A549 (cell line): ENCODE data around the gene TXNRD1. TPM values are rescaled to one million over a fixed set of nuclear protein-coding genes. Genes with fewer than 3 reads are reported as not detected.
"Not testable (repeated sequence)": the region's sequence is repeated elsewhere in the genome, so short reads cannot be mapped to it uniquely, and the experiment has no call there.

Experiments used
- ATAC-seq, 2 experiments: fragments of 200-7000 bp in 1 of 2; fragments of >200 bp in 1 of 2; cut with Nextera tagmentation in 1 of 2; cut with Tn5 transposase in 1 of 2; 3 replicates each; pipeline versions ENCODE4 v1.8.0 to v1.9.1; 2018 to 2020; ENCODE audit warnings: mild to moderate bottlenecking in 1 of 2, moderate library complexity in 1 of 2
- CTCF ChIA-PET: fragments of 300-600 bp; sonication (Branson Sonifier 250); formaldehyde crosslinking; extraction: SDS; loops from one replicate; lab custom pipeline; 2021; ENCODE audit warnings: antibody characterized with exemption, inconsistent platforms; lab: Yijun Ruan, JAX
- POLR2A ChIA-PET: fragments of 350-600 bp; formaldehyde crosslinking; extraction: SDS; loops from one replicate; lab custom pipeline; 2021; ENCODE audit warnings: antibody characterized with exemption, inconsistent platforms; lab: Yijun Ruan, JAX
- DNase-seq, 2 experiments: peaks; one replicate each; pipeline versions ENCODE4 v3.0.0 to v3.0.0-alpha.2; 2011 to 2016; ENCODE audit warnings: low read depth in 1 of 2, low spot score in 1 of 2
- FAIRE-seq: peaks from 2 replicates; lab custom pipeline; 2011; peaks lifted over from hg19 to GRCh38; lab: Jason Lieb, UNC
- H3K27ac ChIP-seq, 2 experiments: fragments of >200 bp; sonication (Bioruptor Twin); formaldehyde crosslinking; 3 replicates each; pipeline ENCODE4 v1.5.1; 2016 to 2017
- H3K4me1 ChIP-seq: fragments of >200 bp; sonication (Bioruptor Twin); formaldehyde crosslinking; 3 replicates; pipeline ENCODE4 v1.6.1; 2016
- H3K4me2 ChIP-seq: fragments of >200 bp; sonication (Bioruptor Twin); formaldehyde crosslinking; 3 replicates; pipeline ENCODE4 v1.6.1; 2016
- H3K4me3 ChIP-seq: fragments of >200 bp; sonication (Bioruptor Twin); formaldehyde crosslinking; 3 replicates; pipeline ENCODE4 v1.5.1; 2016
- H3K9me3 ChIP-seq: fragments of >200 bp; sonication (Bioruptor Twin); formaldehyde crosslinking; 3 replicates; pipeline ENCODE4 v1.6.1; 2016
- BHLHE40 ChIP-seq: IDR thresholded peaks from 2 replicates; pipeline ENCODE4 v1.6.1; 2012; ENCODE audit warnings: low read depth, low read length, inconsistent platforms
- CHD2 ChIP-seq: fragments of 150-350 bp; IDR thresholded peaks from 2 replicates; pipeline ENCODE4 v1.6.1; 2014; ENCODE audit warnings: low read length; ENCODE audit not compliant: partially characterized antibody
- CHD4 ChIP-seq: fragments of 200-600 bp; sonication (generic); IDR thresholded peaks from 2 replicates; pipeline ENCODE4 v1.6.1; 2016; ENCODE audit warnings: antibody characterized with exemption, mild to moderate bottlenecking, borderline replicate concordance
- EP300 ChIP-seq, 2 experiments: fragments of >200 bp; sonication (Bioruptor Twin); formaldehyde crosslinking; IDR thresholded peaks; 2 replicates in 1 of 2; 3 replicates in 1 of 2; pipeline ENCODE4 v1.6.1; 2016 to 2017
- FOSB ChIP-seq: fragments of 250-450 bp; sonication (Bioruptor Pico); IDR thresholded peaks from 2 replicates; pipeline ENCODE4 v1.5.0; 2020; ENCODE audit warnings: mild to moderate bottlenecking, moderate library complexity
- FOSL2 ChIP-seq, 2 experiments: fragments of 450-650 bp in 1 of 2; fragments of >200 bp in 1 of 2; sonication (Bioruptor Twin) in 1 of 2; formaldehyde crosslinking; IDR thresholded peaks; 2 replicates each; pipeline versions ENCODE4 v1.5.0 to v1.6.1; 2016 to 2020; ENCODE audit warnings: mild to moderate bottlenecking in 1 of 2, moderate library complexity in 1 of 2
- HDAC2 ChIP-seq: fragments of 200-600 bp; sonication (generic); IDR thresholded peaks from 2 replicates; pipeline ENCODE4 v1.6.1; 2016
- HOXA7 ChIP-seq: fragments of 250-450 bp; sonication (Bioruptor Pico); IDR thresholded peaks from 2 replicates; pipeline ENCODE4 v1.5.0; 2020; ENCODE audit warnings: mild to moderate bottlenecking, moderate library complexity
- HOXB13 ChIP-seq: fragments of 250-450 bp; sonication (Bioruptor Pico); IDR thresholded peaks from 2 replicates; pipeline ENCODE4 v1.5.0; 2020; ENCODE audit warnings: low read depth, mild to moderate bottlenecking, moderate library complexity
- HOXB5 ChIP-seq: fragments of 250-450 bp; sonication (Bioruptor Pico); IDR thresholded peaks from 2 replicates; pipeline ENCODE4 v1.5.0; 2020; ENCODE audit warnings: mild to moderate bottlenecking, moderate library complexity
- JUN ChIP-seq, 2 experiments: fragments of >200 bp; sonication (Bioruptor Twin); formaldehyde crosslinking; IDR thresholded peaks; 2 replicates in 1 of 2; 3 replicates in 1 of 2; pipeline ENCODE4 v1.6.1; 2016 to 2017
- KDM1A ChIP-seq: fragments of 200-600 bp; sonication (generic); IDR thresholded peaks from 2 replicates; pipeline ENCODE4 v1.6.1; 2016; ENCODE audit warnings: low read depth, mild to moderate bottlenecking
- KDM5A ChIP-seq: fragments of 200-600 bp; sonication (generic); IDR thresholded peaks from 2 replicates; pipeline ENCODE4 v1.6.1; 2016; ENCODE audit warnings: antibody characterized with exemption, mild to moderate bottlenecking
- MAZ ChIP-seq: fragments of 150-350 bp; IDR thresholded peaks from 2 replicates; pipeline ENCODE4 v1.6.1; 2014; ENCODE audit warnings: antibody characterized with exemption, low read depth, low read length, borderline replicate concordance
- NR3C1 ChIP-seq: fragments of >200 bp; sonication (Bioruptor Twin); formaldehyde crosslinking; IDR thresholded peaks from 3 replicates; pipeline ENCODE4 v1.6.1; 2017
- PHF8 ChIP-seq: fragments of 200-600 bp; sonication (generic); IDR thresholded peaks from 2 replicates; pipeline ENCODE4 v1.6.1; 2016; ENCODE audit warnings: low read depth, mild to moderate bottlenecking, antibody characterized with exemption, moderate library complexity, borderline replicate concordance
- POLR2A ChIP-seq: IDR thresholded peaks from 2 replicates; pipeline ENCODE4 v1.6.1; 2012; ENCODE audit warnings: mild to moderate bottlenecking, low read length
- POLR2AphosphoS2 ChIP-seq: conservative IDR thresholded peaks from 2 replicates; pipeline ENCODE4 v1.6.1; 2012; ENCODE audit warnings: low read length, improper control_type of control experiment, inconsistent platforms
- RARB ChIP-seq: fragments of 250-450 bp; sonication (Bioruptor Pico); IDR thresholded peaks from 2 replicates; pipeline ENCODE4 v1.8.0; 2021; ENCODE audit warnings: mild to moderate bottlenecking, moderate library complexity
- RCOR1 ChIP-seq: fragments of 150-350 bp; IDR thresholded peaks from 2 replicates; pipeline ENCODE4 v1.6.1; 2014; ENCODE audit warnings: antibody characterized with exemption, low read length, low read depth
- TFCP2L1 ChIP-seq: fragments of 250-450 bp; sonication (Bioruptor Pico); IDR thresholded peaks from 2 replicates; pipeline ENCODE4 v1.5.0; 2021; ENCODE audit warnings: mild to moderate bottlenecking
- ZC3H11A ChIP-seq: fragments of 450-650 bp; IDR thresholded peaks from 2 replicates; pipeline ENCODE4 v1.6.1; 2014; ENCODE audit warnings: antibody characterized with exemption, mild to moderate bottlenecking
- ZFP36 ChIP-seq: fragments of 450-650 bp; IDR thresholded peaks from 2 replicates; pipeline ENCODE4 v1.6.1; 2014; ENCODE audit warnings: borderline replicate concordance; ENCODE audit not compliant: partially characterized antibody
- WGBS: methylation state at CpG from one replicate; pipeline ENCODE4 v1.1.6; 2017; ENCODE audit errors: missing lambda C conversion rate; 5-methylcytosine and 5-hydroxymethylcytosine counted together
- polyA plus RNA-seq, 4 experiments: library from polyadenylated mRNA; depleted of rRNA in 3 of 4; stranded (reverse); fragments of >200 nt; fragmentation: RNase III in 1 of 4; extraction: RNeasy Plus Mini Kit Qiagen cat#74134 plus additional on column Dnase treatment in 1 of 4; gene quantifications; 2 replicates in 3 of 4; 3 replicates in 1 of 4; pipeline ENCODE4 v1.2.3, GENCODE V29; 2011 to 2017
- TF ChIP-seq, protein P1 (sequence below): fragments of 250-450 bp; sonication (Bioruptor Pico); IDR thresholded peaks from 2 replicates; pipeline ENCODE4 v1.5.0; 2020; ENCODE audit warnings: low read depth, mild to moderate bottlenecking, moderate library complexity
- TF ChIP-seq, protein P2 (sequence below): fragments of 250-450 bp; sonication (Bioruptor Pico); IDR thresholded peaks from 2 replicates; pipeline ENCODE4 v1.5.0; 2021; ENCODE audit warnings: mild to moderate bottlenecking, moderate library complexity, borderline replicate concordance
- TF ChIP-seq, protein P3 (sequence below): IDR thresholded peaks from 2 replicates; pipeline ENCODE4 v1.6.1; 2012
- TF ChIP-seq, protein P4 (sequence below): fragments of >200 bp; sonication (Bioruptor Twin); formaldehyde crosslinking; IDR thresholded peaks from 3 replicates; pipeline ENCODE4 v1.6.1; 2016
- TF ChIP-seq, protein P5 (sequence below): fragments of 150-350 bp; IDR thresholded peaks from 2 replicates; pipeline ENCODE4 v1.6.1; 2014; ENCODE audit warnings: low read depth, mild to moderate bottlenecking, low read length

TXNRD1 gene
- polyA plus RNA-seq, 2 of the 4 experiments (the other 2 are of a cell fraction): 899 to 1,230 TPM

DNA sequence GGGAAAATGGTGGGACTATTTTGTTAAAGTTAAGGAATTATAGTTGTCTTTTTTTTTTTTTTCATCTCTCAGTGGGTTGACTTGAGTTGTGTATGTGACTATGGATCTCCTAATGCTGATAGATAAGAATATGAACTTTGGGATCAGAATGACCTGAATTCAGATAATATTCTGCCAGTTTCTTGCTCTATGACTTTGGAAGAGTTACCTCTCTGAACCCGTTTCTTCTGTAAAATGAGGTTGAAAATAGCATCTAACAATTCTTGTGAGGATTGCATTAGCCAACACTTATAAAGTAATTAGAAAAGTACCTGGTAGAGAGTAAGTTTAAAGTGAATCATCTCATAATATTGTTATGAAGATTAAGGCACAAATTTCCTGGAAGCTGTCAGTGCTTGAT is 106.4 kb downstream of the TXNRD1 start:
- Histone ChIP-seq H3K27ac (peak overlapping the region; percentile 5 to 72; a peak in 4 of 6 replicates), H3K4me2 (peak overlapping the region; percentile 97), H3K4me3 (no peak overlapping the region), H3K4me1 (peaks cover 91% of the 10 kb centered on the region), H3K9me3 (no peaks in the 10 kb centered on the region)
- WGBS: 76% methylated on average over 1 of the region's 1 CpG
- FAIRE-seq (no peak), ATAC-seq (no peak), DNase-seq (no peak)
- TF ChIP-seq FOSB: peak; percentile 75; the same call in 1 of the 2 replicates
- TF ChIP-seq RARB (CRISPR knock-in tag): 0 out of 2 replicates have a peak, but pooled peaks have one; percentile 24
- TF ChIP-seq POLR2AphosphoS2: peak; percentile 64; the same call in 1 of the 2 replicates
- no peak for TF ChIP-seq ZFP36
- no peak for TF ChIP-seq KDM5A
- TF ChIP-seq POLR2A: no peak
- no peak for TF ChIP-seq HOXB13 (CRISPR knock-in tag)
- TF ChIP-seq HOXB5 (CRISPR knock-in tag): no peak
- TF ChIP-seq, protein P1, sequence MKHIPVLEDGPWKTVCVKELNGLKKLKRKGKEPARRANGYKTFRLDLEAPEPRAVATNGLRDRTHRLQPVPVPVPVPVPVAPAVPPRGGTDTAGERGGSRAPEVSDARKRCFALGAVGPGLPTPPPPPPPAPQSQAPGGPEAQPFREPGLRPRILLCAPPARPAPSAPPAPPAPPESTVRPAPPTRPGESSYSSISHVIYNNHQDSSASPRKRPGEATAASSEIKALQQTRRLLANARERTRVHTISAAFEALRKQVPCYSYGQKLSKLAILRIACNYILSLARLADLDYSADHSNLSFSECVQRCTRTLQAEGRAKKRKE (CRISPR knock-in tag): no peak
- no peak for TF ChIP-seq HDAC2
- no peak for TF ChIP-seq FOSL2 (IDR thresholded peaks at IDR 0.05)
- no peak for TF ChIP-seq FOSL2 (CRISPR knock-in tag; IDR thresholded peaks at IDR 0.05)
- TF ChIP-seq CHD2: no peak
- no peak for TF ChIP-seq BHLHE40
- peak; percentile 82 for TF ChIP-seq HOXA7 (CRISPR knock-in tag)
- no peak for TF ChIP-seq PHF8
- no peak for TF ChIP-seq NR3C1
- TF ChIP-seq, protein P2, sequence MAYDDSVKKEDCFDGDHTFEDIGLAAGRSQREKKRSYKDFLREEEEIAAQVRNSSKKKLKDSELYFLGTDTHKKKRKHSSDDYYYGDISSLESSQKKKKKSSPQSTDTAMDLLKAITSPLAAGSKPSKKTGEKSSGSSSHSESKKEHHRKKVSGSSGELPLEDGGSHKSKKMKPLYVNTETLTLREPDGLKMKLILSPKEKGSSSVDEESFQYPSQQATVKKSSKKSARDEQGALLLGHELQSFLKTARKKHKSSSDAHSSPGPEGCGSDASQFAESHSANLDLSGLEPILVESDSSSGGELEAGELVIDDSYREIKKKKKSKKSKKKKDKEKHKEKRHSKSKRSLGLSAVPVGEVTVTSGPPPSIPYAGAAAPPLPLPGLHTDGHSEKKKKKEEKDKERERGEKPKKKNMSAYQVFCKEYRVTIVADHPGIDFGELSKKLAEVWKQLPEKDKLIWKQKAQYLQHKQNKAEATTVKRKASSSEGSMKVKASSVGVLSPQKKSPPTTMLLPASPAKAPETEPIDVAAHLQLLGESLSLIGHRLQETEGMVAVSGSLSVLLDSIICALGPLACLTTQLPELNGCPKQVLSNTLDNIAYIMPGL (CRISPR knock-in tag): peak; percentile 71; the same call in 1 of the 2 replicates
- ChIA-PET POLR2A (interaction anchor here (0.6 kb wide), 1 partner anchor 18 kb away, joined by 3 read pairs; no protein-coding TSS in a partner anchor), CTCF (interaction anchor here (0.6 kb wide), 1 partner anchor 86 kb away, joined by 3 read pairs; no protein-coding TSS in a partner anchor)

DNA sequence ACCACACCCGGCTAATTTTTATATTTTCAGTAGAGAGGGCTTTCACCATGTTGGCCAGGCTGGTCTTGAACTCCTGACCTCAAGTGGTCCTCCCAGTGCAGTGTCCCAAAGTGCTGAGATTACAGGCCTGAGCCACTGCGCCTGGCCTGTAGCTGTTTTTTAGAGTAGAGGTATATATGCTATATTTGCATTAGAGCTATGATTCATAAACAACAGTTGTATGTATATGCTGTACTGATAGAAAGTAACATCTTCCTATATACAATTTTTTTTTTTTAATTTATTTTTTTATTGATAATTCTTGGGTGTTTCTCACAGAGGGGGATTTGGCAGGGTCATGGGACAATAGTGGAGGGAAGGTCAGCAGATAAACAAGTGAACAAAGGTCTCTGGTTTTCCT is 107.0 kb downstream of the TXNRD1 start:
- ATAC-seq: peak in 1 of 2 experiments; percentile 6; a peak in 3 of 6 replicates
- 90% methylated on average over 2 of the region's 2 CpGs for WGBS
- peak; percentile 88; the same call in 1 of the 2 replicates for TF ChIP-seq FOSB
- peak; percentile 69; the same call in 1 of the 2 replicates for TF ChIP-seq RARB (CRISPR knock-in tag)
- peak; percentile 74; the same call in 1 of the 2 replicates for TF ChIP-seq TFCP2L1
- peak; percentile 88; the same call in 1 of the 2 replicates for TF ChIP-seq HOXA7 (CRISPR knock-in tag)
- TF ChIP-seq JUN (IDR thresholded peaks at IDR 0.05): peak in 1 of 2 experiments; percentile 23; a peak in 1 of 5 replicates
- TF ChIP-seq, all 56 proteins: peak for 5; not testable (repeated sequence) for 51

DNA sequence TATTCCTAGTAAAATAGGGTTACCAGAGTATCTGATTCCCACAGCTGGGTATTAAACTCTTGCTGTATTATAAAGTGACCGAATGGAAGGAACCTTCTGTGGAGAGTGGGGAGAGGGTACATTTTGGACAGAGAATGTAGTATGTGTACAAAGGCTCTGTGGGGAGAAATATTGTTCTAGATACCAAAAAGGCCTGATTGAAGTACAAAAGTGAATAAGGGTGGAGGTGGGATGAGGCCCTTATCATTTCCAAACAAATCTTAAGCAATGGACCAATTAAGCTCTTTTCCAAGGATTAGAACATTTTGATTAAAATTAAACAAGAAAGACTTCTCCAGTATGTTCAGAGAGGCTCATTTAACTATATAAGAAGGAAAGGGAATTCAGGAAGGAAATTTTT is 108.3 kb downstream of the TXNRD1 start:
- H3K4me1 ChIP-seq: peaks cover 91% of the 10 kb centered on the region
- POLR2A ChIA-PET: no interaction called here
- 95% methylated on average over 1 of the region's 1 CpG for WGBS
- FAIRE-seq (no peak), DNase-seq (no peak), ATAC-seq (peak; percentile 3 to 15; a peak in 3 of 6 replicates)
- H3K4me2 ChIP-seq: 0 out of 3 replicates have a peak overlapping the region, but pooled peaks have one; percentile 8
- no peak overlapping the region for H3K4me3 ChIP-seq
- CTCF ChIA-PET: no interaction called here
- no peaks in the 10 kb centered on the region for H3K9me3 ChIP-seq
- H3K27ac ChIP-seq: peak overlapping the region in 1 of 2 experiments; percentile 47; a peak in 1 of 6 replicates
- TF ChIP-seq ZC3H11A (no peak), CHD2 (no peak), RCOR1 (no peak), EP300 (IDR thresholded peaks at IDR 0.05) (no peak), MAZ (no peak), FOSB (peak; percentile 98), KDM1A (no peak), CHD4 (no peak), JUN (IDR thresholded peaks at IDR 0.05) (no peak; a peak in 1 of 5 replicates)
- TF ChIP-seq, protein P3, sequence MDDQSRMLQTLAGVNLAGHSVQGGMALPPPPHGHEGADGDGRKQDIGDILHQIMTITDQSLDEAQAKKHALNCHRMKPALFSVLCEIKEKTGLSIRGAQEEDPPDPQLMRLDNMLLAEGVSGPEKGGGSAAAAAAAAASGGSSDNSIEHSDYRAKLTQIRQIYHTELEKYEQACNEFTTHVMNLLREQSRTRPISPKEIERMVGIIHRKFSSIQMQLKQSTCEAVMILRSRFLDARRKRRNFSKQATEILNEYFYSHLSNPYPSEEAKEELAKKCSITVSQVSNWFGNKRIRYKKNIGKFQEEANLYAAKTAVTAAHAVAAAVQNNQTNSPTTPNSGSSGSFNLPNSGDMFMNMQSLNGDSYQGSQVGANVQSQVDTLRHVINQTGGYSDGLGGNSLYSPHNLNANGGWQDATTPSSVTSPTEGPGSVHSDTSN: no peak
- TF ChIP-seq, protein P4, sequence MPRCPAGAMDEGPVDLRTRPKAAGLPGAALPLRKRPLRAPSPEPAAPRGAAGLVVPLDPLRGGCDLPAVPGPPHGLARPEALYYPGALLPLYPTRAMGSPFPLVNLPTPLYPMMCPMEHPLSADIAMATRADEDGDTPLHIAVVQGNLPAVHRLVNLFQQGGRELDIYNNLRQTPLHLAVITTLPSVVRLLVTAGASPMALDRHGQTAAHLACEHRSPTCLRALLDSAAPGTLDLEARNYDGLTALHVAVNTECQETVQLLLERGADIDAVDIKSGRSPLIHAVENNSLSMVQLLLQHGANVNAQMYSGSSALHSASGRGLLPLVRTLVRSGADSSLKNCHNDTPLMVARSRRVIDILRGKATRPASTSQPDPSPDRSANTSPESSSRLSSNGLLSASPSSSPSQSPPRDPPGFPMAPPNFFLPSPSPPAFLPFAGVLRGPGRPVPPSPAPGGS: no peak
- TF ChIP-seq, protein P5, sequence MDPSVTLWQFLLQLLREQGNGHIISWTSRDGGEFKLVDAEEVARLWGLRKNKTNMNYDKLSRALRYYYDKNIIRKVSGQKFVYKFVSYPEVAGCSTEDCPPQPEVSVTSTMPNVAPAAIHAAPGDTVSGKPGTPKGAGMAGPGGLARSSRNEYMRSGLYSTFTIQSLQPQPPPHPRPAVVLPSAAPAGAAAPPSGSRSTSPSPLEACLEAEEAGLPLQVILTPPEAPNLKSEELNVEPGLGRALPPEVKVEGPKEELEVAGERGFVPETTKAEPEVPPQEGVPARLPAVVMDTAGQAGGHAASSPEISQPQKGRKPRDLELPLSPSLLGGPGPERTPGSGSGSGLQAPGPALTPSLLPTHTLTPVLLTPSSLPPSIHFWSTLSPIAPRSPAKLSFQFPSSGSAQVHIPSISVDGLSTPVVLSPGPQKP: no peak

More for the DNA sequence above, 107.0 kb downstream of the TXNRD1 start:
- CTCF ChIA-PET, POLR2A ChIA-PET, FAIRE-seq, H3K9me3 ChIP-seq, DNase-seq, H3K4me3 ChIP-seq: not testable (repeated sequence)
- H3K27ac ChIP-seq: peak overlapping the region; percentile 5 to 72; a peak in 4 of 6 replicates
- peaks cover 91% of the 10 kb centered on the region for H3K4me1 ChIP-seq
- H3K4me2 ChIP-seq: peak overlapping the region; percentile 97; the same call in 2 of the 3 replicates
